GF-D8 (cell line): ENCODE data around the gene ENPEP.
"Not testable (repeated sequence)": the region's sequence is repeated elsewhere in the genome, so short reads cannot be mapped to it uniquely, and the experiment has no call there.

ENCODE experiments used
- DNase-seq: peaks from one replicate; lab custom pipeline; 2025; lab: John Stamatoyannopoulos, UW

The ENPEP gene, protein sequence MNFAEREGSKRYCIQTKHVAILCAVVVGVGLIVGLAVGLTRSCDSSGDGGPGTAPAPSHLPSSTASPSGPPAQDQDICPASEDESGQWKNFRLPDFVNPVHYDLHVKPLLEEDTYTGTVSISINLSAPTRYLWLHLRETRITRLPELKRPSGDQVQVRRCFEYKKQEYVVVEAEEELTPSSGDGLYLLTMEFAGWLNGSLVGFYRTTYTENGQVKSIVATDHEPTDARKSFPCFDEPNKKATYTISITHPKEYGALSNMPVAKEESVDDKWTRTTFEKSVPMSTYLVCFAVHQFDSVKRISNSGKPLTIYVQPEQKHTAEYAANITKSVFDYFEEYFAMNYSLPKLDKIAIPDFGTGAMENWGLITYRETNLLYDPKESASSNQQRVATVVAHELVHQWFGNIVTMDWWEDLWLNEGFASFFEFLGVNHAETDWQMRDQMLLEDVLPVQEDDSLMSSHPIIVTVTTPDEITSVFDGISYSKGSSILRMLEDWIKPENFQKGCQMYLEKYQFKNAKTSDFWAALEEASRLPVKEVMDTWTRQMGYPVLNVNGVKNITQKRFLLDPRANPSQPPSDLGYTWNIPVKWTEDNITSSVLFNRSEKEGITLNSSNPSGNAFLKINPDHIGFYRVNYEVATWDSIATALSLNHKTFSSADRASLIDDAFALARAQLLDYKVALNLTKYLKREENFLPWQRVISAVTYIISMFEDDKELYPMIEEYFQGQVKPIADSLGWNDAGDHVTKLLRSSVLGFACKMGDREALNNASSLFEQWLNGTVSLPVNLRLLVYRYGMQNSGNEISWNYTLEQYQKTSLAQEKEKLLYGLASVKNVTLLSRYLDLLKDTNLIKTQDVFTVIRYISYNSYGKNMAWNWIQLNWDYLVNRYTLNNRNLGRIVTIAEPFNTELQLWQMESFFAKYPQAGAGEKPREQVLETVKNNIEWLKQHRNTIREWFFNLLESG

DNA sequence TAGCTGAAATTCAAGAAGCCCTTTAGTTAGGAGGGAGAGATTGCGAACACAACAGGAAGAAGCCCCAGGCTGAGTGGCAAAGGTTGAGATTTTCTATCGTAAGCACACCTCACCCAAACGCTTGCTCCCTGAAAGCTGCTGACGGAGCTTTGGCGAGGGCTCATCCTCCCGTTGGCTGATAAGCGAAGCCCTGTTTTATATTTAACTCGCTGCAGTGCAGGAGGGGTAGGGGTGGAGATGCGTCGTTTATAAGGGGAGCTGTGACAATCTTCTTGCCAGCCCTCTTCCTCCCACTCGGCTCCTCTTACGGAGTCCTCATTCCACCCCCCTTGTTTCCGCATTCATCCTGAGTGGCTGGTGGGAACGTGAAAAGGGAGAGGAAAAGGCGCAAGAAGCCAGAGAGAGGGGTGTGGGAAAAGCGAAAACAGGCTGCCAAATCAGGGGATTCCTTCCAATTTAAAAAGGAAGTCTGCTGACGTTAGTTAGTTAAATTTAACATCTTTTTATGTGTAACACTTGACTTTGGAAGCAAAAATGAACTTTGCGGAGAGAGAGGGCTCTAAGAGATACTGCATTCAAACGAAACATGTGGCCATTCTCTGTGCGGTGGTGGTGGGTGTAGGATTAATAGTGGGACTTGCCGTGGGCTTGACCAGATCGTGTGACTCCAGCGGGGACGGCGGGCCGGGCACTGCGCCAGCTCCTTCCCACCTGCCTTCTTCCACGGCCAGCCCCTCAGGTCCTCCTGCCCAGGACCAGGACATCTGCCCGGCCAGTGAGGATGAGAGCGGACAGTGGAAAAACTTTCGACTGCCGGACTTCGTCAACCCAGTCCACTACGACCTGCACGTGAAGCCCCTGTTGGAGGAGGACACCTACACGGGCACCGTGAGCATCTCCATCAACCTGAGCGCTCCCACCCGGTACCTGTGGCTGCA is at the start of gene ENPEP:
TSS of gene ENPEP (plus strand) at position 275 of the 938 bp plus-strand sequence. CDS start at position 535, 260 bp downstream.
- DNase-seq, result no peak

DNA sequence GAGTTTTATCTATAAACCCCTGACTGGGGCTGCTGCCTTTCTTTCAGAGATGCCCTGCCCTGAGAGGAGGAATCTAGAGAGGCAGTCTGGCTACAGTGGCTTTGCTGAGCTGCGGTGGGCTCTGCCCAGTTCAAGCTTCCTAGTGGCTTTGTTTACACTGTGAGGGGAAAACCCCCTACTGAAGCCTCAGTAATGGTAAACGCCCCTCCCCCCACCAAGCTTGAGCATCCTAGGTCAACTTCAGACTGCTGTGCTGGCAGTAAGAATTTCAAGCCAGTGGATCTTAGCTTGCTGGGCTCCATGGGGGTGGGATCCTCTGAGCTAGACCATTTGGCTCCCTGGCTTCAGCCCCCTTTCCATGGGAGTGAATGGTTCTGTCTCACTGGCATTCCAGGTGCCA is 44.1 kb upstream of the ENPEP start:
- DNase-seq, result not testable (repeated sequence)

DNA sequence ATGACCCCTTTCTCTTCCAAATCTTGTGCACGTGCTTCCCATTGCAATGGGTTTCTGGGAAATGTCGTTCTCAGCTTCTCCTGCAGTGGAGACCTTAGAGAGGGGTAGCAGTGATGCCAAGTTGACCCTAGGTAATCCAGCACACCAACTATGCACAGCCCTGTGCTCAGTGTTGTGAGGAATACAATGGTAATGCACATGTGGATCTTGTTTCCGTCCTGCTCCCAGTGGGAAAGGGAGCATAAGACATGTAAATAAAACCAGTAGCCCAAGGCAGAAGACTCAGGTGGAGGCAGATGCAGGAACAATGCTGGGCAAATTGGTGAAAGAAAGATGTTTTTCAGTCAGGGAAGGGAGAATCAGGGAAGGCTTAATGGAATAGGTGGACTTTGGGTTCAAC is 38.7 kb upstream of the ENPEP start:
- not testable (repeated sequence) for DNase-seq

DNA sequence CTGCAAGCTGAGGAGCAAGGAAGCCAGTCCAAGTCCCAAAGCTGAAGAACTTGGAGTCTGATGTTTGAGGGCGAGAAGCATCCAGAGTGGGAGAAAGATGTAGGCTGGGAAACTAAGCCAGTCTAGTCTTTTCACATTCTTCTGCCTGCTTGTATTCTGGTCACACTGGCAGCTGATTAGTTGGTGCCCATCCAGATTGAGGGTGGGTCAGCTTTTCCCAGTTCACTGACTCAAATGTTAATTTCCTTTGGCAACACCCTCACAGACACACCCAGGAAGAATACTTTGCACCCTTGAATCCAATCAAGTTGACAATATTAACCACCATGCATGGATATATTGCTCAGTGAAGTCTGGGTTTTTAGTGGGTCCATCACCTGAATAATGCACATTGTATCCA is 36.7 kb upstream of the ENPEP start:
- not testable (repeated sequence) for DNase-seq

DNA sequence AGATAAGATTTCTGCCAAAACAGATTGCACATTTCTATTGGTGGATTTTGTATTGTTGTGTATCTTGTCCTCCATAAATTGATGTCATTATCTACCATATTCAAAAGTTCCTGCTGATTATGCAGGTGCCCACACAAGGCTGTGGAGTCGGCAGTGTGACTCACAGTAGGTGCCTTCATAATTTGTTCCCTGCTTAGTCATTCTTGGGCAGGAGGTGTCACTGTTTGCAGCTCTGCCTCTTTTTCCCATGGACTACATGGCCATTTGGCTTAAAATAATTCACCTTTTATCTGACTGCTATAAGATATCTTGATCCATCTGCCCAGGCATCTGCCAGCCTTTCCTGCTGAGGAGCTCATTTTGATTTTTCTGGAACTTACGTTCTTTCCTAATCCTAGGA is 33.6 kb upstream of the ENPEP start:
- DNase-seq, result no peak

DNA sequence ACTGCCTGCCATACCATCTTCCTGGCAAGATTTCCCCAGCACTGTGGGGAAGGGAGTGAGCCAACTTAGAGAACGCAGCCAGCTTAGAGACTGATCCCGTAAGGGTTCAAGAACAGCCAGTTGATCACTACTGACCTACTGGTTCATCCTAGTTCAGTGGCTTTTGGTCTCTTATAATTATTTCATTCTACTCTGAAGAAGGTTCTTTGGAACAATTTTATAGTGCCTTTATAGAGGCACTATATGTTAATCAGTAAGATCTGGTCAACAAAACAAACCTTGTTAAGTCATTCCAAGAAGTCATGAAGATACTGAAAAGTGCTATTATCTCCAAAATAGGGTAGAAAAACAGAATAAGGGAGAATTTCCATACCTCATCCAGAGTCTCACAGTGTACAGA is 33.2 kb upstream of the ENPEP start:
- no peak for DNase-seq

DNA sequence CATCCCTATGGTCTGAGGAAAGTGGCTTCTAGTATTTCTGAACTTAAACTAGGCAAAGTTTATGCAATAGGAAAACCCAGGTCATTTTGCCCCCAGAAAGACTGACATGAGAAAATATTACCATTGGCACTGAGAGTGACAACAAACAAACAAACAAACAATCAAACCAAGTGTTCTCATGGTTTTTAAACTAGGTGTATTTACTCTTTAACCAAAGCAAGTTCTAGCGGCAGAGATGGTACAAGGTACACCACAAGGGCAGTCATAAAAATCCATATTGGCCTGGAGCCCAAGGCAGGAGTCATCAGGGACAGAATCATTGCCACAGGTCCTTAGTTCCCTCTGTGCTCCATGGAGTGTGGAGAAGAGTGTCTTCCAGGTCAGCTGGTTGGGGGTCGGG is 26.0 kb upstream of the ENPEP start:
- DNase-seq, result no peak

DNA sequence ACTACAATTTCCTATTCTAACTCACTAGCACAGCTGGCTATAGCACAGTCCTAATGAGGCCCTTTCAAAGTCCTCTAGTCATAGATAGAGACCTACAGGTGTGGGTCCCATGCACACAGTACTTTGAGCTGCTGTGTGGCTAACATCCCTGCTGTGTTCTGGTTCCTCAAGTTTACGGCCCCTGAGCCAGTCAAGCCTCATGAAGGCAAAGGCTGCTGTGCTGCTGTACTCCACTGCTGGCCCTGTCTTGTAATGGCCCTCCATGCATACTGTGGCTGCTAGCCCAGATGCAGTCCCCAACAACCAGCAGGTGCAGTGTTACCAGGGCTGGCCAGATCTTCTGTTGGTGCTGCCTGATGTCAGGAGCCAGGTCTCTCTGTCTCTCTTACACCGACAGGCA is 23.4 kb upstream of the ENPEP start:
- DNase-seq, result no peak

DNA sequence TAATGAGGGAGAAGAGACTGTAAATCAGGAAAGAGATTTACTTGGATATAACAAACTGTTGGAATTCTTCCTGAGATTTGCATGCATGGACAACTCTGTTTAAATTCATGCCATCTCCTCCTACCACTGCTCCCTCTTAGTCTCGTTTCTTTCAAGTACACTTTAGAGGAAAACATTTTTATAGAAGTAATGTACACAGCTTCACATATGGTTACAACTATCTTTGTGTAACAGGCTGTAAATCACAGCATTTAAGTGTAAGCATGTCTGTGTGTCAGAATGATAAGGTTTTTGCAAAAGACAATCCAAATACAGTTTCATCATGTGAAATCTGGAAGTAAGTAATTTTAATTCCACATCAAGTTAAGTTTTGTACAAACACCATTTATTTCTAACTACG is 21.5 kb upstream of the ENPEP start:
- DNase-seq, result no peak

DNA sequence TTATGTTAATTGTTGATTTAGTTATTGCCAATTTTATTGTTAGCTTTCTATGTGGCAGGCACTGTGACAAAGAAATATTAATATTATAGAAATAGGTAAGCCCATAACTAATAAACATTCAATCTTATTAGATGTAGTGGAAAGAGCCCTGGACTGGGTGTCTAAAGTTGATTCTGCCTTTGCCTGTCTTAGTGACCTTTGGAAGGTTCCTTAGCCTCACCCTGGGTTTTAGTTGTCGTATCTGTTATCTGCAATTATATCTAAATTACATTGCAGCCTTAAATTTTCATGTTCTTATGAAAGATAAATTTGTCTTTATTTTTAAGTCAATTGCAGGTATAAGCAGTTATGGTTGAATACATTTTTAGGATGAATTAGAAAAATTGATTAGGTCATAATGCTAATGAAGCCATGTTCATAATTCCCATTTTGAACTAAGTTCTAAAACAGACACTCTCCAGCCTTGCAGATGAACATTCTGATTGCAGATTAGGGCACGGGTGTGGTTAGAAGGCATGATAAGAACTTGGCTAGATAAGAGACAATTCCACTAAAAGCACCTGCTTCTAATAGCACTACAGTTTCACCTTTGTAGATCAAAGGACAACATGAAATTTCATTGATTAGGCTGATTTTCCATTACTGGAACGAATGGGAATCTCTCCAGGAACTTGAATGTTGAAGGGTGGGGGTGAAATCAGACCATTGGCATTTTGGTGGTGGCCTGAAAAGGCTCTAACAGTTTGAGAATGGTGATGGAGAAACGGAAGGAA is 17.3 kb upstream of the ENPEP start:
- DNase-seq, result no peak

DNA sequence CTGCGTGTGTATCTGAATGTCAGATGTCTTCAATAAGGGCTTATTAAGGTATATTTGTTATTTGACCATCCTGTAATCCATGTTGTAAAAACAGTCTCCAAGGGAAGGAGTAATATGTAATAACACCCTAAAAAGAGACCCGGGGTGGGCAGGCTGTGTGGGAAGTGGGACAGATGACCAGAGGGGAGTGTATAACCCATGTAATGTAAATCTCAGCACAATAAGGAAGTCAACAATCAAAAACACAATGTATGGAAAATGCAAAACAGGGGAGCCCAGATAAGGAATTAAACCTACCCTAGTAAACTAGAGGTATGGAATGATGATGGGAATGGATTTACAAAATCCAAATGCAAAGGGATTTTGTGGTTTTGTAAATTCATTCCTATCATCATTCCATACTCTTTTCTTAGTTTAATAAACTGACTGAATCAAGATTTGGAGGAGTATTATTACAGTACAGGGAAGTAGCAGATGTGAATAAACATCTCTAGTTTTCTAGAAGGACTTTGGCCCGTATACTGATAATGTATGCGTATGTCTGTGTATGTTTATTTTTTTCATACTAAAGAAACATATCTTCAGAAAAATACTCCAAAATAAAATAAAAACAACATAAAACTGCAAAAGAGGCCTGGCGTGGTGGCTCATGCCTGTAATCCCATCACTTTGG is 15.7 kb upstream of the ENPEP start:
- DNase-seq, result no peak

DNA sequence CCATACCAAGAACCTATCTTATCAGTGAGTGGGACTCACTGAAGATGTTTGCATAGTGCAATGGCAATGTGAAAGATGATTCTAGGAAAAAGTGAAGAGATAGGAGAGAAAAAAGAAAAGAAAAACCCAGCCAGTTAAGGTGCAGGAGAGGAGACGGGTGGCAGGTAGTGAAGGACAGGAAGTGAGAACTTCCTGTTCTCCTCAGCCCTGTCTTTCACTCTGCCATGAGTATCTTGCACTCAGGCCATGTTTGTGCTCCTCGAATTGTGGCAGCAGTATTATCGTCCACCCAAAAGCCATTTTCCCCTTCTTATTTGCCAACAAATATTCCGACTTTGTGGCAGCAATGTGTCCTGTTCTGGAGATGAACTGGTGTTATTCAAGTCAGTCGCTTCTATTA is 8.6 kb upstream of the ENPEP start:
- no peak for DNase-seq

DNA sequence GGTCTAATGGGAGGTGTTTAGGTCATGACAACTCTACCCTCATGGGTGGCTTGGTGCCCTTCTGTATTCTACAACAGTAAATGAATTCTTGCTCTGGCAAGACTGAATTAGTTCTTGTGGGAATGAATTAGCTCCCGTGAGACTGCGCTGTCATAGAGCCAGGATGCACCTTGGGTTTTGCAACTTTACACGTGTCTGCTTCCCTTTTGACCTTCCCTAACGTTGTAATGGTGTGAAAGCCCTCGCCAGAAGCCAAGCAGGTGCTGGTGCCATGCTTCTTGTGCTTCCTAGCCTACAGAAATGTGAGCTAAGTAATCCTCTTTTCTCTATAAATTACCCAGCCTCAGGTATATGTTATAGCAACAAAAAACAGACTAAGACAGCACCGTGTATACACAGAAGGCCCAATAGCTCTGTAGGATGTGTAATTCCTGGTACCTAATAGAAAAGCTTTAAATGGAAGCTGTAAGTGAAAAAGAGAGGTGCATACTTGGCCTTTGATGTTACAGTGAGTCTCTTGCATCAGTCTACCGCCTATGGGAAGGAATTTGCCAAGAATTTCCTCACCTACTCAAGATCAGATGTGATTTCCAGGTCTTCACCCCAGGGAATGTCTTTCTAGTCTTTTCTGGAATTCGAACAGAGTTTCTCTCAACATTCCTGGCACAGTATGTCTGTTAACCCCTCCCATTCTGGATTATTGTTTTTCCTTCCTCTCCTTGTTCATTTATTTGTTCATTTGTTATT is 3.2 kb upstream of the ENPEP start:
- DNase-seq, result no peak

DNA sequence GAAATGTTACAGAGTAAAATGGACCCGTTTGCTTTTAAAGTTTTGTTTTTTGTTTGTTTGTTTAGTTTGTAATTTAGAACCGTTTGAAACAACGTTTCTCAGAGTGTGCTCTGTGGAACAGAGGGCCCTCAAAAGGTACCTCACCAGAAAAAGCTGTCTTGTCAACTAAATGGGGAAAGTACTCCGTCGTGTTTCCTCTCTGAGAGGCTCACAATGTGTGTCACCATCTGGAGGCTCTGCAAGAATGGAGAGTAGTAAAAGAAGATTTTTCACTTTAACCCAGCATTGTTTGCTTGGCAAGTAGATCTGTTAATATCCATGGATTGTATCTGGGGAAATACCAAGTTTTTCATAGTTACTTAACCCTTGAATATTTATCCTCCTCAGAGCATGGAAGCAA is 1.5 kb upstream of the ENPEP start:
- DNase-seq, result no peak

DNA sequence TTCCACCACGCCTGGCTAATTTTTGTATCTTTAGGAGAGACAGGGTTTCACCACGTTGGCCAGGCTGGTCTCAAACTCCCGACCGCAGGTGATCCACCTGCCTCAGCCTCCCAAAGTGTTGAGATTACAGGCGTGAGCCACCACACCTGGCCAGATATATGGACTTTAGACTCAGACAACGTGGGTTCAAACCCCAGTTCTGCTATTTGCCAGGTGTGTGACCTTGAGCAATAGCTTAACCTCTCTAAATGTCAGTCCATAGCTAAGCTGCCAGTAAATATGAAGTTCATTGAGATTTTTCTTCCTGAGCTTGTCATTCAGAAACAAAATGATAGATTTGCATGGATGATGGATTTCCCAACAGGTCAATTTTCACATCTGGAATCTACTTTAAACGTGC is 875 bp upstream of the ENPEP start:
- not testable (repeated sequence) for DNase-seq

DNA sequence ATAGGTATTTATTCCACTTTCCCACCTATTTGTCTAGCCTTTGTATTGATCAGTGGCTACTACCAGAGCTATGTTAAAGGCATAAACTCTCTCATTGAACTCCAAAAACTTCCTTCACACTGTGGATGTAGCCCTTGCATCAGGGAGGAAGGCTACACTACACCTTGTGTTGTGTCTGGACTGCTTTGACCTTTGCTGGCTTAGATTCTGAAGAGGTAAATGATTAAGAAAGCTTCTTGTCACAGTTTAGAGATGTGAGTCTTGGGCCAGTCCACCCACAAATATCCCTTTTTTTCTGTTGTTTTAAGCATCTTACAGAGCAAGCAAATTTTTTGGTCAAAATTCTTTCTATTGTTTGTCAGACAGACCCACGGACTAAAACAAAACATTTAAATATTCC is 1.9 kb downstream of the ENPEP start:
- DNase-seq, result no peak

DNA sequence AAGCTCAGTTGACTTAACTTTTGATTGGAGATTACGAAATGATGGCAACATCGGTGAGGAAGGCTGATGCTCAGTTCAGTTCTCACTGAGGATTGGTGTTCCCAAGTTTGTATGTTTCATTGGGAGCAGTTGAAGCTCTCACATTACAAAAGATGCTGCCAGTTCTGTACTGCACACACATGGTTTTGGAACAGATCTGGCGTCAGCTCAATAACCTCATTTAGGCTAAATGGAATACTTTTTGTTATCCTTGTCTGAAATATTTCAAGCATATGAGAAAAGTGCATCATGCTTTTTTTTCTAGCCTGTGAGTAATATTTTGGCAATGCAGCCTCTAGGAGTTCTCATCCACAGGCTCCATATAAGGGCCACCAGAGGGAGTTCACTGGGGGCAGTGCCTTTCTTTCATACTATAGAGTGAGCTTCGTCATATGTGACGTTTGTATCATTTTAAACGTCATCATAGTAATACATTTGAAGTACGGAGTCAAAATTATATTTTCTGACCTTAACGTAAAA is 4.1 kb downstream of the ENPEP start:
- DNase-seq, result no peak

DNA sequence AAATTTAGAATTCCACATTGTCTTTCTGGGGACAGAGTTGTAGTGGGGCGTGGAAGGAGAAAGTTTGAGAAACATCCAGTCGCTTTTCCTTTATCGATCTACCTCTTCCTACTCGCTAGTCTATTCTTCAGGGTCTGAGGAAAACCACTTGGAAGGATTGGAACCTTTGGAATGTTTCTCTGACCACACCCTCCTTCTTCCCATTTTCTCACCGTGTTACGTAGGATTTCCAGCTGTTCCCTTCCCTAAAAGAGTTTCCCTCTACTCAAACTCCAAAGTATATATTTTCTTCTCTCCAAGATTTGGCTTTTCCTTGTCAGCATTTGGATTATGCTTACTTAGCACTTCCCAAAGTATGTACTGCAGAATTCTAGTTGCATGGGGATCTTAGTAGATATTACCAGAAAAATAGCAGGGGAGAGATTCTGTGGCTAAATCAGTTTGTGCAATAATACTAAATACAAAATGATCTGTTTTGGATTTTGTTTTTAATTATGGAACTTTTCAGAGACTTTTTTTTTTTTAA is 4.9 kb downstream of the ENPEP start:
- no peak for DNase-seq

DNA sequence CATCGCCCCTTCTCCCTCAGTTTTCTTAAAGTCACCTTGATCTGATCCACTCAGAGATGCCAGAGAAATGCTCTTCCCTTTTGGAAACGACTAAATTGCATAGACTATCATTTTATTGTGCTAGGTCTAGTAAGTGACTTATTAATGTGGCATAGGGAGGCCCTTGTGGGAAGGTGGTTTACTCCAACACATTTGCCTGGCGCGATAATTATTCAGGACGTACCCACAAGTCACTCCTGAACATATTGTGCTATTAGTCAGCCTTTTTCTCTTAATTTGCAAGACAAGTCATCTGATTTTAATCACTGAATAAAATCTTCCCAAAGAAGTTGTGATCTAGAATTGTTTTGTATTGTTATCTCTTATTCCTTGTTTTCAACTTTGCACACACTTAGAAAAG is 7.6 kb downstream of the ENPEP start:
- no peak for DNase-seq
